Activated naive CD4-positive, alpha-beta T cell treated with anti-CD3 and anti-CD28 coated beads, Interleukin-2, amount 50 U/mL, for 24 hours (primary cell): Measurements from ENCODE around the gene RPS21.

Experiments used
- H3K27ac Mint-ChIP-seq: one replicate; pipeline ENCODE4 v1.8.0; 2021; ENCODE audit warnings: mild to moderate bottlenecking, mixed read lengths
- H3K27me3 Mint-ChIP-seq: one replicate; pipeline ENCODE4 v1.8.0; 2021; ENCODE audit warnings: mixed read lengths
- H3K36me3 Mint-ChIP-seq: one replicate; pipeline ENCODE4 v1.8.0; 2021; ENCODE audit warnings: mixed read lengths
- H3K4me1 Mint-ChIP-seq: one replicate; pipeline ENCODE4 v1.8.0; 2021; ENCODE audit warnings: mixed read lengths
- H3K4me3 Mint-ChIP-seq: one replicate; pipeline ENCODE4 v1.8.0; 2021; ENCODE audit warnings: mild to moderate bottlenecking, mixed read lengths
- H3K9me3 Mint-ChIP-seq: one replicate; pipeline ENCODE4 v1.8.0; 2021; ENCODE audit warnings: mixed read lengths

The RPS21 gene

GRCh38 chr20:62350629-62351422 lies 36.1 kb upstream of the RPS21 start:
- no peaks in the 10 kb centered on the region for H3K27me3 Mint-ChIP-seq
- no peak overlapping the region for H3K4me3 Mint-ChIP-seq
- H3K4me1 Mint-ChIP-seq, result no peaks in the 10 kb centered on the region

DNA sequence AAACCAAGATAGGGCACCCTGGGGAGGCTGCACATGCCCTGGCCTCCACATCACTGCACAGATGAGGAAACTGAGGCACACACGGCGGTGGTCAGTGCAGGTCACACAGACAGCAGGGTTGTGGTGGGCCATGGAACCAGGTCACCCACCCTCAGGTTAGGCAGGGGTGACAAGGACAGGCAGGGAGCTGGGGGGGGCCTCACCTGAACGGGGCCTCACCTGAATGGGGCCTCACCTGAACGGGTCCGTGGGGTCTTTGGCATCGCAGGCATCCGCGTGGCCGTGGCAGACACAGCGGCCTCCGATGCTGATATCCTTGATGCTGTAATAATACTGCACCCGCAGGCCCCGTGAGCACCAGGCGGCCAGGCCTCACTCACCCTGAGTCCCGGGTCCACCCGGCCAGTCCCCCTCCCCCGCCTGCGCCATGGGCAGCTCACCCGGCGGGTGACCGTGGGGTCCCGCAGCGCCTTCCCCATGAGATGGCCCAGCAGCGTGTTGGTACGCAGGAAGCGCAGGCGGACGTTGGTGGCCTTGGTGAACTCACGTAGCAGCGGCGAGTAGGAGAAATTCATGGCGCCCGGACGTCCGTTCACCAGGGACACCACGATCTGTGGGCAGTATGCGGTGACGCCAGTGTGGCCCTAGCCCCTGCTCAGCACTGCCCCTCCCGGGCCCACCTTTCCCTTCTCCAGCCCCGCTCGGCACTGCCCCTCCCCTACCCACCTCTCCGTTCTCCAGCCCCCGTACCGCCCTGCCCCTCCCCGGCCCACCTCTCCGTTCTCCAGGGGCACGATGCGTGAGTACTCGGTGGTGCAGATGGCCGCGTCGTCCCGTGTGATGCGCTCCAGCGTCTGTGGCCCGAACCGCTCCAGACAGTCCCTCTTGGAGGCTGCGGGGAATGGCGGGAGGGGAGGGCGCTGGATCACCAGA lies 35.2 kb upstream of the RPS21 start:
- H3K4me3 Mint-ChIP-seq, result no peak overlapping the region
- H3K4me1 Mint-ChIP-seq, result no peaks in the 10 kb centered on the region
- H3K27ac Mint-ChIP-seq, result no peak overlapping the region
- no peaks in the 10 kb centered on the region for H3K9me3 Mint-ChIP-seq
- H3K36me3 Mint-ChIP-seq, result peaks cover 5% of the 10 kb centered on the region
- no peaks in the 10 kb centered on the region for H3K27me3 Mint-ChIP-seq

More at GRCh38 chr20:62350629-62351422, 36.1 kb upstream of the RPS21 start:
- Mint-ChIP-seq H3K9me3 (no peaks in the 10 kb centered on the region), H3K27ac (no peak overlapping the region), H3K36me3 (peaks cover 5% of the 10 kb centered on the region)

GRCh38 chr20:62352402-62353288 lies 34.3 kb upstream of the RPS21 start:
- Mint-ChIP-seq H3K9me3 (no peaks in the 10 kb centered on the region), H3K4me3 (no peak overlapping the region), H3K36me3 (peaks cover 5% of the 10 kb centered on the region), H3K4me1 (no peaks in the 10 kb centered on the region), H3K27ac (no peak overlapping the region), H3K27me3 (no peaks in the 10 kb centered on the region)

DNA sequence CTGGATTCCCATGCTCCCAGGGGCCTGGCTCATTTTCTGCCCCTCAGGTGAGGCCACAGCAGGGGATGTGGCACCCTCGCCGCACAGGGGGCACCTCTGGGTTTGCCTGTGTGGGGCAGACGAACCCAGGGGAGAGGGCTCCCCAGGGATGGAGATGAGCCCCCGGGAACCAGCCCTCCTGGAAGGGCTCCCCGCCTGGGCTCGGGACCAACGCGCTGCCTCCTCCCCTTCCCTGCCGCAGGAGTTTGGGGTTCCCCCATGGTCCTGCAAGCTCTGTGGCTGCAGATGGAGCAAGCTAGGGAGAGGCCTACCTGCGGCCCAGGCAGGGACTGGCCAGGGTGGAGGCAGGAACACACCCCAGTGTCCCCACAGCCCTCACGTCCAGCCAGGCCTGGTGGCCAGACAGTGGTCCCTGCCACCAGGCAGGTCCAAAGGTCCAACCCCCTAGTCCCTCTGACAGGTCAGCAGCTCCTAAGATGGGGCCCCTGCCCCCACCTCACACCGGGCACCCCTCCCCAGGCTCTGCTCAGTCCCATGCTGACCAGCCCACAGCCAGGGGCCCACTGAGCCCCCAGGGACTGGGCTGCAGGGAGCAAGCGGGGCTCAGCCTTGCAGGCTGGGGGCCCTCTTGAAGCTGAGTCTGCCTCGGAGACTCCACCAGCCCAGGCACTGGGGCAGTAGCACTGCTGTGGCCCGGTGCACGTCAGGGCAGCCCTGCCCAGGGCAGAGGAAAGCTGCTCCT lies 33.4 kb upstream of the RPS21 start:
- Mint-ChIP-seq H3K9me3 (no peaks in the 10 kb centered on the region), H3K27ac (no peak overlapping the region), H3K36me3 (peaks cover 5% of the 10 kb centered on the region), H3K27me3 (no peaks in the 10 kb centered on the region), H3K4me1 (no peaks in the 10 kb centered on the region), H3K4me3 (no peak overlapping the region)

DNA sequence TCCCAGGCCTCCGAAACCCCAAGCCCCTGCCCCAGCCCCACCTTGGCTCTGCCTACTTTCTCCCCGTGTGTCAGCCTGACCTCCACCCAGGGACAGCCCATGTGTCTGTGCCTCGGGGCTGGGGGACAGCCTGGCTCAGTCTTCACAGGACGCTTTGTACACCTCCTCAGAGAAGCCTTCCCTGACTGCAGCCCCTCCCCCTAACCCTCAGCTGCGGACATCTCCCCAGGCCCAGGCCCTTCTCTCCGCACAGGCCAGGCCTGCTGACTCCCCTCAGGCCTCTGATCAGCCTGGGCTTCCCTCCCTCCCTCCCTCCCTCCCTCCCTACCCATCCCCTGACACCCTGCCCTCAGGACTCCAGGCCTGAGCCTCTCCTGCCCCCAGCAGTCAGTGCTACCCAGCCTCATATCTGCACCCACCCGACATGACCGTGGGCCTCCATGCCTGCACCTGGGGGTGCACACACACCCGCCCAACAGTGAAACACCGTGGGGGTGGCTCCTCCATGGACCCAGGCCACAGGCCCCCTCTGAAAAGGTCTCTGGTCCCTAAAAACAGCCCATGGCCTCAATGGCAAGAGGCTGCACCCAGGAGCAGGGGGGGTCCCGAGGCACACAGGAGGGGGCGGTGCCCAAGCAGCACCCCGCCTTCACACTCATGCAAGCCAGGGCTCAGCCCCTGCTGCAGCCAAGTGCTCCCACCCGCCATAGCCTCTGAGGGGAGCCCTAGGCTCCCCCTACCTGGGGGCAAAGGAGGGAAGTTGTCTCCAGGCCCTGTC lies 32.7 kb upstream of the RPS21 start:
- peaks cover 2% of the 10 kb centered on the region for H3K36me3 Mint-ChIP-seq

GRCh38 chr20:62354811-62355341 lies 32.0 kb upstream of the RPS21 start:
- Mint-ChIP-seq H3K27ac (no peak overlapping the region), H3K4me3 (no peak overlapping the region), H3K4me1 (no peaks in the 10 kb centered on the region), H3K9me3 (no peaks in the 10 kb centered on the region), H3K27me3 (no peaks in the 10 kb centered on the region), H3K36me3 (no peaks in the 10 kb centered on the region)

More for the DNA sequence above, 32.7 kb upstream of the RPS21 start:
- no peaks in the 10 kb centered on the region for H3K9me3 Mint-ChIP-seq
- no peak overlapping the region for H3K27ac Mint-ChIP-seq
- no peaks in the 10 kb centered on the region for H3K4me1 Mint-ChIP-seq
- H3K27me3 Mint-ChIP-seq, result no peaks in the 10 kb centered on the region
- no peak overlapping the region for H3K4me3 Mint-ChIP-seq

DNA sequence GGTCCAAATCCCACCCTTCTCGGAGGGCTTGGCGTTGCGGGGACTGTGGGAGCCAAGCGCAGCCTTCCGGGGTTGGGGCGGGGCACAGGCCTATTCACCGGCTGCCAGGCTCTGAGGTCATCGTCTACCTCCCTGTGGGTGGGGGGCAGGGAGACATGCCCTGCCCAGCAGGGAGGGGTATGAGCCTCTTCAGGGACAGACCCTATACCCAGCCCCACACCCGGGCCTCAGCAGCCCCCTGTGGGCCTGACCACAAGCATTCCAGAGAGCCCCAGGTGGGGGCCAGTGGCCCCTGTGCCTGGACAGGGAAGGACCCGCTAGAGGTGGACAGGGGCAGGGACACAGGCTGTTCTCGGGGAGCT lies 31.4 kb upstream of the RPS21 start:
- H3K27me3 Mint-ChIP-seq, result no peaks in the 10 kb centered on the region
- H3K36me3 Mint-ChIP-seq, result no peaks in the 10 kb centered on the region
- H3K4me3 Mint-ChIP-seq, result no peak overlapping the region
- H3K9me3 Mint-ChIP-seq, result no peaks in the 10 kb centered on the region
- H3K4me1 Mint-ChIP-seq, result no peaks in the 10 kb centered on the region
- no peak overlapping the region for H3K27ac Mint-ChIP-seq

DNA sequence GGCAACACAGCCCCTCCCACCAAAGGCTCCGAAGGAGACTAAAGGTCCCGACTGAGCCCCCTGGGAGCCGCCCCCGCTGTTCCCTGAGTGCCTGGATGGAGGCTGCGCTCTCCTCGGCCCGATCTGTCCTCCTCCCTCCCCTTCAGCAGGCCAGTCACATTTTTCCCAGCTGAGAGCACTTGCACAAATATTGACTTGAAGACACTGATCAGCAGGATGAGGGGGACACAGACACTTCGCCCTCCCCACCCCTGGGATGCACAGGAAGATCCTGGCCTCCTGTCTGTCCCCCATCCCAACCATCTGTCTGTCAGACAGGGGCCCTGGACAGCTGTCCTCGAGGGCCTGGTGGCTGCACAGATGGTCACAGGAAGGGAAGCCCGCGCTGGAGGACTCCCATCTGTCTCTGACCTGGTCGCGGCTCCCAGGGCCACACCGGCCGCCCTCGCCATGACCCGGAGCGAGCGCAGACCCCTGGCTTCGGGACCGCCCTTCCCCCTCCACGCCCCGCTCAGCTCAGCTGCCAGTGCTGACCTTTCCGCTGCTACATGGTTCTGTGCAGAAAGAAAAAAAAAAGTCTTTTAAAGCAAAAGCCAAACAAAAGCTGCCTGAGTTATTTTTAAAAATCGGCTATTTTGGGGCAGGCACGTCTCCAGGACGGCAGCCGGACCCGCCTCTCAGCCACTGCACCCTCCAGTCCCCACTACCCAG lies 30.9 kb upstream of the RPS21 start:
- Mint-ChIP-seq H3K4me1 (no peaks in the 10 kb centered on the region), H3K36me3 (no peaks in the 10 kb centered on the region), H3K27me3 (no peaks in the 10 kb centered on the region), H3K27ac (no peak overlapping the region), H3K9me3 (no peaks in the 10 kb centered on the region), H3K4me3 (no peak overlapping the region)

DNA sequence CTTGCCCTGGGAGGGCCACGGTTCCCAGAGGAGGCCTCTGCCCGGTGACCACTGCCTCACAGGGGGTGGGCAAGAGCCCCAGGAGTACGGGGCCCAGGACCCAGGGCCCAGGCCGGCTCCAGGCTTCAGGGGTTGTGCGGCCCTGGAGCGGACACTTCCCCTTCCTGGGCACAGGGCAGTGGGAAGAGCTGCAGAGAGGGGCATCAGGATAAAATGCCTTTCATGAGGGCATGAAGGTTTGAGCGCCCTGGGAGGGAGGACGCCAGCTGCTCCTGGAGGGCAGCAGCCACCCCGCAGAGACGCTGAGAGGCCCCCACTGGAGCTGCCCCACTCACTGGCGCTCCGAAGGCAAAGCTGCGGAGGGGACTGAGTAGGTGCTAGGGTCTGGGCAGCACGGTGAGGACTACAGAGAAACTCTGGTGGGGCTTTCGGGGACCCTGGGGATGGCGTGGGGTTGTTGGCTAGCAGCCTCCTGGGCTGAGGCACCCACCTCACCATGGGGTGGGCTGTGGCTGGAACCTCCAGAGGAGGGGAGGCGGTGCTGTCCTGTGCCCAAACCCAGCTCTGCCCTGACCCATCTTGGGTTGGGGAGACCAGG lies 30.2 kb upstream of the RPS21 start:
- Mint-ChIP-seq H3K27me3 (no peaks in the 10 kb centered on the region), H3K36me3 (no peaks in the 10 kb centered on the region), H3K9me3 (no peaks in the 10 kb centered on the region), H3K4me3 (no peak overlapping the region), H3K27ac (no peak overlapping the region), H3K4me1 (no peaks in the 10 kb centered on the region)

DNA sequence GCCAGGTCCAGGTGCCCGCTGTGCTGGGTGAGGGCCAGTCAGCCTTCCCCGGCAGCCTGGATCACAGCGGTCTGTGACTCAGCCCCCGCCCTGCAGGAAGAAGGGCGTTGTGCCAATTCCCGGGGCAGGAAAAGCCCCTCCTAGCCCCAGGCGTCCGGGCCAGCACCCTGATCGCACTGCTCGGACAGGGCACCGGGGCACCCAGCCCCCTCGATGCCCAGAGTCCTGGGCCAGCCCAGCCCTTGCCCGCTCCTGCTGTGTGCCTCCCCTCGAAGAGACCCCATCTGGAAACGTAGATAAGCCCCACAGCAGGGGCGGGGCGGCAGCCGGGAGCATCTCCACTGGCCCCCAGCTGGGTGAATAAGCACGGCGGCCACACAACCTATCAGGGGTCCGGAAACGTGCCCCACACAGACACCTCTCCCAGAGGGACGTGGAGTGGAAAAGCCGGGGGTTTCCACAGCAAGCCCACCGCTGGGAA lies 29.7 kb upstream of the RPS21 start:
- Mint-ChIP-seq H3K4me1 (no peaks in the 10 kb centered on the region), H3K27me3 (no peaks in the 10 kb centered on the region), H3K27ac (no peak overlapping the region), H3K36me3 (no peaks in the 10 kb centered on the region), H3K4me3 (no peak overlapping the region), H3K9me3 (no peaks in the 10 kb centered on the region)

DNA sequence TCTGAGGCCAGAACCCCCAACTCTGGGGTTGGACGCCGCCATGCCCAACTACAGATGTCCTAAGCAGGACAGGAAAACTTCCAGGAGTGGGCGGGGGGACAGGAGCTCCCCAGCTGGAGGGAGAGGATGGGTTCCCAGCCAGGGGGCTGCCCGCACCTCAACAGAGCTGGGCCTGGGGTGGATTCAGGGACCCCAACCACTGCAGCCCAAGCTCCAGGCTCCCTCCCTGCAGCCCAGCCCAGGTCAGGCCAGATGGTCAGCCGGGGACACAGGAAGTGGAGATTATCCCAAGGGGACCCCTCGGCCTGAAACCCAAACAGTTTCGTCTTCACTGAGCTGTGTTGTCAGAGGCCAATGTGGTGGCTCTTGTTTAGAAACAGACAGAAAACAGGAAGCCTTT lies 29.2 kb upstream of the RPS21 start:
- no peaks in the 10 kb centered on the region for H3K27me3 Mint-ChIP-seq
- H3K4me1 Mint-ChIP-seq, result no peaks in the 10 kb centered on the region
- no peaks in the 10 kb centered on the region for H3K9me3 Mint-ChIP-seq
- H3K27ac Mint-ChIP-seq, result no peak overlapping the region
- no peaks in the 10 kb centered on the region for H3K36me3 Mint-ChIP-seq
- H3K4me3 Mint-ChIP-seq, result no peak overlapping the region

GRCh38 chr20:62358171-62359042 lies 28.5 kb upstream of the RPS21 start:
- Mint-ChIP-seq H3K9me3 (no peaks in the 10 kb centered on the region), H3K36me3 (no peaks in the 10 kb centered on the region), H3K4me3 (no peak overlapping the region), H3K27me3 (peaks cover 1% of the 10 kb centered on the region), H3K27ac (no peak overlapping the region), H3K4me1 (no peaks in the 10 kb centered on the region)
